Effector memory CD4-positive, alpha-beta T cell (primary cell): Measurements from ENCODE around the gene PAIP2.
"Not testable (repeated sequence)": the region's sequence is repeated elsewhere in the genome, so short reads cannot be mapped to it uniquely, and the experiment has no call there.

Experiments used
- DNase-seq, 3 donors: peaks; one replicate each; pipeline ENCODE4 v3.0.0-alpha.2; 2020
- H3K27ac ChIP-seq: 2 replicates; pipeline ENCODE4 v1.7.0; 2013; ENCODE audit warnings: mild to moderate bottlenecking, low read length, moderate library complexity; ENCODE audit not compliant: insufficient read depth, poor library complexity, severe bottlenecking
- H3K27me3 ChIP-seq: replicated peaks from 2 replicates; pipeline ENCODE4 v1.7.0; 2013; ENCODE audit warnings: mild to moderate bottlenecking, low read length; ENCODE audit not compliant: insufficient read depth, control insufficient read depth, poor library complexity, severe bottlenecking
- H3K36me3 ChIP-seq: 2 replicates; pipeline ENCODE4 v1.7.0; 2013; ENCODE audit warnings: mild to moderate bottlenecking, low read length, moderate library complexity; ENCODE audit not compliant: control insufficient read depth, insufficient read depth
- H3K4me1 ChIP-seq: 2 replicates; pipeline ENCODE4 v1.7.0; 2013; ENCODE audit warnings: low read length, mild to moderate bottlenecking; ENCODE audit not compliant: control insufficient read depth, insufficient read depth, poor library complexity, severe bottlenecking
- H3K4me3 ChIP-seq: 2 replicates; pipeline ENCODE4 v1.7.0; 2013; ENCODE audit warnings: low read length, low read depth, mild to moderate bottlenecking; ENCODE audit not compliant: insufficient read depth, poor library complexity, severe bottlenecking
- H3K9me3 ChIP-seq: 2 replicates; pipeline ENCODE4 v1.7.0; 2013; ENCODE audit warnings: mild to moderate bottlenecking, low read length, moderate library complexity; ENCODE audit not compliant: control insufficient read depth

Gene PAIP2

GRCh38 chr5:139314276-139314675, 27.4 kb upstream of the PAIP2 start:
- Histone ChIP-seq H3K4me3 (no peak overlapping the region), H3K27me3 (no peaks in the 10 kb centered on the region), H3K36me3 (peaks cover 40% of the 10 kb centered on the region), H3K9me3 (no peaks in the 10 kb centered on the region), H3K27ac (no peak overlapping the region), H3K4me1 (peaks cover 12% of the 10 kb centered on the region)
- DNase-seq, result no peak

DNA sequence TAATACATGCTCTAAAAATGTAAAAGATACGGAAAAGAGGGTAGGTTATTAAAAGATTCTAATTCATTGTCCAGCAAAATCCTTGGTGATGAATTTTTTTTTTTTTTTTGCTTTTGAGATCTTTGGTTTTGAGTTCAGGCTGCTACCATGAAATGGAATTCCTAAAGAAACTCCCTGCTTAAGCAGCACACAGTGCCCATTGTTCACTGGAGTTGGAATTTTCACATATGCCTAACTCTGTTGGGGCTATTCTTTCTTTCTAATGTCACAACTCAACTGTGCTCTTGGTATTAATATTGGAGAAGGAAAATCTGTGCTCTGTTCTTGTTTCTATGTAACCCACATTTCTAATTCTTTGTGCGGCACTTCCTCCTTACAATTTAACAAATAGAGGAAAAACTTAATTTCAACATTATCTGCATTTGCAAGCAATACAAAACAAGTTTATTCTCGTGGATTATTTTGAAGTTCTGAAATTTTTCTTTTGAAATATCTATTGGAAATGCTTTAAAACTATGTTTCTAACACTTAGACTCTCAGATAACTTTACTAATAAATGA, 26.5 kb upstream of the PAIP2 start:
- H3K36me3 ChIP-seq, result peaks cover 47% of the 10 kb centered on the region
- no peak for DNase-seq
- no peak overlapping the region for H3K4me3 ChIP-seq
- H3K9me3 ChIP-seq, result no peaks in the 10 kb centered on the region
- H3K27ac ChIP-seq, result no peak overlapping the region
- no peaks in the 10 kb centered on the region for H3K27me3 ChIP-seq
- peaks cover 8% of the 10 kb centered on the region for H3K4me1 ChIP-seq

DNA sequence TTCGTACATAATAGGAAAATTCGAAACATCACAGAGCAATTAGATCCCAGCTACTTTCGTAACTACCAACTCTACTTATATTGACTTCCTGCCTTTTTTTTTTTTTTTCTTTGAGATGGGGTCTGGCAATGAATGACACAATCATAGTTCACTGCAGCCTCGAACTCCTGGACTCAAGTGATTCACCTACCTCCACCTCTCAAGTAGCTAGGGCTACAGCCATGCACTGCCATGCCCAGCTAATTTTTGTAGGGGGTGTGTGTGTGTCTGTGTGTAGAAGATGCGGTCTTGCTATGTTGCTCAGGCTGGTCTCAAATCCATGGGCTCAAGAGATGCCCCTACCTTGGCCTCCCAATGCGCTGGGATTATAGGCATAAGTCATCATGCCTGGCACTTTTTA, 5.8 kb upstream of the PAIP2 start:
- Histone ChIP-seq H3K27ac (no peak overlapping the region), H3K4me3 (no peak overlapping the region), H3K4me1 (no peaks in the 10 kb centered on the region), H3K9me3 (no peaks in the 10 kb centered on the region), H3K36me3 (peaks cover 13% of the 10 kb centered on the region), H3K27me3 (no peaks in the 10 kb centered on the region)
- DNase-seq, result no peak

DNA sequence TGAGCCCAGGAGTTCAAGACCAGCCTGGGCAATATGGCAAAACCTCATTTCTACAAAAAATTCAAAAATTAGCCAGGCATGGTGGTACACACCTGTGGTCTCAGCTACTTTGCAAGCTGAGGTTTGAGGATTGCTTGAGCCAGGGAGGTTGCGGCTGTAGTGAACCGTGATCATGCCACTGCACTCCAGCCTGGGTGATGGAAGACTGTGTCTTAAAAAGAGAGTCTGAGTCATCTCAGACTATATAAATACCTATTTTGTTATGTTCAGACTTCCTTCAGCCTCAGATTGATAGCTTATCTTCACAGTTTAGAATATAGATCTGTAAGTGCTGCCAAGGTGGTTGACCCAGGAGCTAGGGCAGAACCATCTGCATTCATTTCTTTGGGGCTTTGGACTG, 1.6 kb upstream of the PAIP2 start:
- no peak for DNase-seq
- Histone ChIP-seq H3K36me3 (no peaks in the 10 kb centered on the region), H3K27ac (no peak overlapping the region), H3K4me3 (no peak overlapping the region), H3K9me3 (no peaks in the 10 kb centered on the region), H3K27me3 (no peaks in the 10 kb centered on the region), H3K4me1 (peaks cover 19% of the 10 kb centered on the region)

- peak overlapping the region; percentile 99 for H3K27ac ChIP-seq
- peak overlapping the region; percentile 95 for H3K4me3 ChIP-seq
- DNase-seq, result no peak
- peaks cover 19% of the 10 kb centered on the region for H3K4me1 ChIP-seq
- no peaks in the 10 kb centered on the region for H3K9me3 ChIP-seq
- H3K36me3 ChIP-seq, result no peaks in the 10 kb centered on the region
- no peaks in the 10 kb centered on the region for H3K27me3 ChIP-seq
These were observed 416 bp upstream of the PAIP2 start for GRCh38 chr5:139341187-139341688.

- Histone ChIP-seq H3K27me3 (no peaks in the 10 kb centered on the region), H3K4me3 (peak overlapping the region; percentile 95)
These were observed 719 bp downstream of the PAIP2 start for GRCh38 chr5:139342423-139342723.

GRCh38 chr5:139343476-139343875, 1.8 kb downstream of the PAIP2 start:
- no peak for DNase-seq

More at GRCh38 chr5:139342423-139342723, 719 bp downstream of the PAIP2 start:
- DNase-seq, result no peak
- no peaks in the 10 kb centered on the region for H3K36me3 ChIP-seq
- no peaks in the 10 kb centered on the region for H3K9me3 ChIP-seq
- H3K4me1 ChIP-seq, result peaks cover 19% of the 10 kb centered on the region
- H3K27ac ChIP-seq, result peak overlapping the region; percentile 99

GRCh38 chr5:139344177-139344576, 2.5 kb downstream of the PAIP2 start:
- H3K4me3 ChIP-seq, result no peak overlapping the region
- no peaks in the 10 kb centered on the region for H3K27me3 ChIP-seq
- peaks cover 21% of the 10 kb centered on the region for H3K4me1 ChIP-seq
- DNase-seq, result no peak
- H3K27ac ChIP-seq, result no peak overlapping the region
- no peaks in the 10 kb centered on the region for H3K9me3 ChIP-seq
- no peaks in the 10 kb centered on the region for H3K36me3 ChIP-seq

More at GRCh38 chr5:139343476-139343875, 1.8 kb downstream of the PAIP2 start:
- Histone ChIP-seq H3K4me3 (no peak overlapping the region), H3K36me3 (no peaks in the 10 kb centered on the region), H3K9me3 (no peaks in the 10 kb centered on the region), H3K4me1 (peaks cover 19% of the 10 kb centered on the region), H3K27ac (no peak overlapping the region), H3K27me3 (no peaks in the 10 kb centered on the region)

DNA sequence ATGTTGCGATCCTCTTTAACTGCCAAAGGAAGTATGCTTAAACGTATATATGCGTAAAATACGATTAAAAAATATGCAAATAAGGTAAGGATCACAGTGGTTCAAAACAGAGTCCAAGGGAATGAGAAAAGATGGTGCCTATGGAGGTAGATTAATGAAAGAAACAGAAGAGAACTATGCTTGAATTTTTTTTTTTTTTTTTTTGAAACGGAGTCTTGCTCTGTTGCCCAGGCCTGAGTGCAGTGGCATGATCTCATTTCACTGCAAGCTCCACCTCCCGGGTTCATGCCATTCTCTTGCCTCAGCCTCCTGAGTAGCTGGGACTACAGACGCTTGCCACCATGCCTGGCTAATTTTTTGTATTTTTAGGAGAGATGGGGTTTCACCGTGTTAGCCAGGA, 3.8 kb downstream of the PAIP2 start:
- DNase-seq, H3K27ac ChIP-seq, H3K4me3 ChIP-seq, H3K9me3 ChIP-seq, H3K36me3 ChIP-seq, H3K27me3 ChIP-seq: not testable (repeated sequence)
- H3K4me1 ChIP-seq, result peaks cover 23% of the 10 kb centered on the region

DNA sequence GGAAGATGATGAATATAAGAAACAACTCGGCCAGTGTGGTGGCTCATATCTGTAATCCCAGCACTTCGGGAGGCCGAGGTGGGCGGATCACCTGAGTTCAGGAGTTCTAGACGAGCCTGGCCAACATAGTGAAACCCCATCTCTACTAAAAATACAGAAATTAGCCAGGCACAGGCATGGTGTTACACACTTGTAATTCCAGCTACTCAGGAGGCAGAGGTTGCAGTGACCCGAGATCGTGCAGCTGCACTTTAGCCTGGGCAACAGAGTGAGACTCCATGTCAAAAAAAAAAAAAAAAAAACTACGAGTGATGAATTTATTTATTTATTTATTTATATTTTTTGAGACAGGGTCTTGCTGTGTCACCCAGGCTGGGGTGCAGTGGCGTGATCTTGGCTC, 6.2 kb downstream of the PAIP2 start:
- not testable (repeated sequence) for H3K36me3 ChIP-seq, DNase-seq, H3K27ac ChIP-seq, H3K9me3 ChIP-seq, H3K4me3 ChIP-seq, H3K27me3 ChIP-seq
- H3K4me1 ChIP-seq, result peaks cover 14% of the 10 kb centered on the region
